ENCODE results near the gene GMPPA.

The GMPPA gene

GRCh38 chr2:219508971-219509779 lies 10.5 kb downstream of the GMPPA start:
- no peaks in the 10 kb centered on the region for H3K9me3 ChIP-seq
- peaks cover 35% of the 10 kb centered on the region for H3K36me3 ChIP-seq
- H3K27ac ChIP-seq: no peak overlapping the region
- H3K4me3 ChIP-seq (ENCODE audit: low read depth in 1 of 2, low read length in 1 of 2): no peak overlapping the region
- no peak for TF ChIP-seq CTCF (IDR thresholded peaks at IDR 0.05)
- H3K4me1 ChIP-seq (ENCODE audit: control insufficient read depth in 1 of 2, insufficient read depth in 1 of 2, low read depth in 1 of 2, low read length in 1 of 2): no peaks in the 10 kb centered on the region
- H3K27me3 ChIP-seq: peaks cover 61% of the 10 kb centered on the region

GRCh38 chr2:219509780-219510511 lies 11.3 kb downstream of the GMPPA start:
- Histone ChIP-seq H3K36me3 (peaks cover 27% of the 10 kb centered on the region), H3K9me3 (no peaks in the 10 kb centered on the region), H3K4me1 (ENCODE audit: control insufficient read depth in 1 of 2, insufficient read depth in 1 of 2, low read depth in 1 of 2, low read length in 1 of 2) (no peaks in the 10 kb centered on the region), H3K27me3 (peaks cover 69% of the 10 kb centered on the region), H3K4me3 (ENCODE audit: low read depth in 1 of 2, low read length in 1 of 2) (no peak overlapping the region), H3K27ac (no peak overlapping the region)
- TF ChIP-seq CTCF (IDR thresholded peaks at IDR 0.05): no peak

DNA sequence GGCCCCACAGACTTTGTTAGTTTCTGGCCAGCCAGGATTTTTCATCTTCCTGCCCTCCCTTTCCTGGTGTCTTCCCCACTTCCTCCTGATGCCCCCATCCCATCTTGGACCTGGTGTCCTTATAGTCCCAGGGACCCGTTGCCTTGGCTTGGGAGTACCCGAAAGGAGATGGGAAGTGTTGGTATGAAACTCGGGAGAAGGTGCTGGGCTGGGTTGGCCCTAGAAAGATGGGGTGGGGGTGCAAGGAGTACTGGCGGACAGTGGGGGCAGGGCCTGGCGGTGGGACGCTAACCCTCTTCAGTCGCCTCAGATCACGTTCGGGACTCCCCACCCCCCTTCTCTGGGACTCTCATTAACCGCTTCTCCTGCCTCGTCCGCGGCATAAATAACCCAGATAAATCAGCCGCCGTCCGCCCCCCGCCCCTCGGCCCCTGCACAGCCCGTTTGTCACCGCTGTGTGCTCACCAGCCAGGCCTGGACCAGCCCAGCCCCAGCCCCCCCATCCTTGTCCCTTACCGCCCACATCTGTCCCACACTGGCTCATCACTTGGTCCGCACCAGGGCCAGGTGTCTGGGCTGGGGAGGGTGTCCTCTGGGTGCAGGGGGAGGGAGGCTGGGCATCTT lies 11.9 kb downstream of the GMPPA start:
- Histone ChIP-seq H3K36me3 (peaks cover 20% of the 10 kb centered on the region), H3K9me3 (no peaks in the 10 kb centered on the region), H3K4me3 (ENCODE audit: low read depth in 1 of 2, low read length in 1 of 2) (no peak overlapping the region), H3K27ac (no peak overlapping the region), H3K4me1 (ENCODE audit: control insufficient read depth in 1 of 2, insufficient read depth in 1 of 2, low read depth in 1 of 2, low read length in 1 of 2) (no peaks in the 10 kb centered on the region), H3K27me3 (peaks cover 76% of the 10 kb centered on the region)
- TF ChIP-seq CTCF (IDR thresholded peaks at IDR 0.05): no peak

DNA sequence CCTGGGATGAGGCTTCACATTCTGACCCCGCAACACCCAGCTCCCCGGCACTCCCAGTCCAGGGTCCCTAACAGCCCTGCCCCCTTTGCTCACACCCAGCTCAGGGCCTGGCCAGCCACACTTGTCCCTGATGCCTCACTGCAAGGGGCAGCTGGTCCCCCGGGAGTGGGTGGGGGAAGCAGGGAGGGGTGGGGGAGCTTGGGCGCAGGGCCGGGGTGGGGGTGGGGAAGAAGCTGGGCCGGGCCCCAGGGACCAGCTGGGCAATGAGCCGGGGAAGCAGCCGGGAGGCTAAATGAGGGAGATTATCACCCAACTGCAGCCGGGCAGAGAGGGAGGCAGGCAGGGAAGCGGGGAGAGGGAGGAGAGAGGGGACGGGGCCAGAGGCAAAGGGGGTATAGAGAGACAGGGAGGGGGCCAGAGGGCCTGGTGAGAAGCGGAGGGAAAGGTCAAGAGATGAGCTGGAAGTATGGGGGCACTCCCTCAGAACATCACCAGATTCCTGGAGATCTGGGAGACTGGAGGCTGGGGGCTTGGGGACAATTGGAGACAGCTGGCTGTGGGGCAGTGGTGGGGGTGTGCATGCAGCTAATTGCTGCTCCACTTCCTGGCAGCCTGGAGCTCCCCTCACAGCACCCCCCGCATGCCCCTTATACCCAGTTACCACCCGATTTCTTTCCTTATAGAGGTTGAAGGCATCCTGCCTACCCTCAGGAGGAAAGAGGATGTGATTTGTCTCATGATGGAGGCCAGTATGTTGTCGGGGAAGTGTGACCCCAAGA lies 13.0 kb downstream of the GMPPA start:
- Histone ChIP-seq H3K27me3 (peaks cover 87% of the 10 kb centered on the region), H3K36me3 (peaks cover 9% of the 10 kb centered on the region), H3K27ac (no peak overlapping the region), H3K4me1 (ENCODE audit: control insufficient read depth in 1 of 2, insufficient read depth in 1 of 2, low read depth in 1 of 2, low read length in 1 of 2) (no peaks in the 10 kb centered on the region), H3K9me3 (no peaks in the 10 kb centered on the region), H3K4me3 (ENCODE audit: low read depth in 1 of 2, low read length in 1 of 2) (no peak overlapping the region)
- no peak for TF ChIP-seq CTCF (IDR thresholded peaks at IDR 0.05)

- Histone ChIP-seq H3K27me3 (peaks cover 96% of the 10 kb centered on the region), H3K4me1 (ENCODE audit: control insufficient read depth in 1 of 2, insufficient read depth in 1 of 2, low read depth in 1 of 2, low read length in 1 of 2) (no peaks in the 10 kb centered on the region), H3K4me3 (ENCODE audit: low read depth in 1 of 2, low read length in 1 of 2) (no peak overlapping the region), H3K27ac (no peak overlapping the region), H3K36me3 (no peaks in the 10 kb centered on the region), H3K9me3 (no peaks in the 10 kb centered on the region)
- TF ChIP-seq CTCF (IDR thresholded peaks at IDR 0.05): no peak
Observed at GRCh38 chr2:219512524-219513216, 14.0 kb downstream of the GMPPA start.

All from neutrophil (primary cell).